GM12875 (cell line): ENCODE results near the gene NXPE4.
"Not testable (repeated sequence)": the region's sequence is repeated elsewhere in the genome, so short reads cannot be mapped to it uniquely, and the experiment has no call there.

Experiments
- H3K4me3 ChIP-seq: one replicate; pipeline ENCODE4 v1.5.1; 2011; ENCODE audit warnings: low read depth, low read length, control low read depth
- CTCF ChIP-seq: IDR thresholded peaks from 2 replicates; pipeline ENCODE4 v1.5.1; 2011; ENCODE audit warnings: low read depth, mild to moderate bottlenecking, control low read depth, inconsistent platforms, low read length, moderate library complexity, borderline replicate concordance; ENCODE audit not compliant: insufficient read depth

NXPE4 gene

DNA sequence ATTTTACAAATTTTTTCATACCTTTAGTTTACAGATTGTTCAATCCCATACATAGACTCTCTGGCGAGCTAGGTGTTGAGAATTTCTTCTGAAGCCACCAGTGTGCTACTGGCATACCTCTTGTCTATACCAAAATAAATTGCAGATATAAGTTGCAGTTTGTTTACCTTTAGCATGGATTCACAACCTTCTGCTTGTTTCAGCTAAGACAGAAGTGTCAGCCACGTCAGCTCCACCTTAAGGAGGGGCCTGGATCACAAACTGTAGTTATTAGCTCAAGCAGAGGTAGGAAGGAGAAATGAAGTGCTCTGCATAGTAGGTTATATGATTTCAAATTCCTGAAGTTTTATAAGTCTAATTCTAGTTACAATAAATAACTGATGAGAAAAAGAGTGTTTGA, at the start of gene NXPE4:
NXPE4 (minus strand) TSS at position 216 of the 400 bp plus-strand sequence. CDS start 1,027 bp downstream, outside the sequence.
- no peak for TF ChIP-seq CTCF
- no peak within 1 kb of the TSS for H3K4me3 ChIP-seq

DNA sequence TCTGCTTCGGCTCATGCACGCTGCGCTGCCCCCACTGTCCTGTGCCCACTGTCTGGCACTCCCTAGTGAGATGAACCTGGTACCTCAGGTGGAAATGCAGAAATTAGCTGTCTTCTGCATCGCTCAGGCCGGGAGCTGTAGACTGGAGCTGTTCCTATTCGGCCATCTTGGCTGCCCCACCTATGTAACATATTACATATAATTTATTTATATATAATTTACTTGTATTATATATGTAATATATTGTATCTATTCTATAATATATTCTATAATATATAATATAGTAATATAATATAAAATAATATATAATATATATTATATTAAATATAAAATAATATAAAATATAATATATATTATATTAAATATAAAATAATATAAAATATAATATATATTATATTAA, 43.9 kb upstream of the NXPE4 start:
- not testable (repeated sequence) for H3K4me3 ChIP-seq

GRCh38 chr11:114631445-114631965, 35.9 kb upstream of the NXPE4 start:
- not testable (repeated sequence) for H3K4me3 ChIP-seq

DNA sequence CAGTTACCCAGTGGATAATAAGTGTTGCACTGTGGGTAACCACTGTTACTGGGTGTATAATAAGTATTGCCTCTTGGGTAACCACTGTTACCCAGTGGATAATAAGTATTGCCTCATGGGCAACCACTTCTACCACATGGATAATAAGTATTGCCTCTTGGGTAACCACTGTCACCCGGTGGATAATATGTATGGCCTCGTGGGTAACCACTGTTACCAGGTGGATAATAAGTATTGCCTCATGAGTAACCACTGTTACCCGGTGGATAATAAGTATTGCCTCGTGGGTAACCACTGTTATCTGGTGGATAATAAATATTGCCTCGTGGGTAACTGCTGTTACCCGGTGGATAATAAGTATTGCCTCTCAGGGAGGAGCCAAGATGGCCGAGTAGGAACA, 29.7 kb upstream of the NXPE4 start:
- no peak overlapping the region for H3K4me3 ChIP-seq
- TF ChIP-seq CTCF = no peak

GRCh38 chr11:114624455-114625207, 29.0 kb upstream of the NXPE4 start:
- H3K4me3 ChIP-seq = no peak overlapping the region
- no peak for TF ChIP-seq CTCF

DNA sequence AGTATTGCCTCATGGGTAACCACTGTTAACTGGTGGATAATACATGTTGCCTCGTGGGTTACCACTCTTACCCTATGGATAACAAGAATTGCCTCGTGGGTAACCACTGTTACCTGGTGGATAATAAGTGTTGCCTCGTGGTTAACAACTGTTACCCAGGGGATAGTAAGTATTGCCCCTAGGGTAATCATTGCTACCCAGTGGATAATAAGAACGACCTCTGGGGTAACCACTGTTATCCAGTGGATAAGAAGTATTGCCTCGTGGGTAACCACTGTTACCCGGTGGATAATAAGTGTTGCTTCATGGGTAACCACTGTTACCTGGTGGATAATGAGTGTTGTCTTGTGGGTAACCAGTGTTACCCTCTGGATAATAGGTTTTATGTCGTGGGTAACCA, 28.1 kb upstream of the NXPE4 start:
- TF ChIP-seq CTCF = no peak
- H3K4me3 ChIP-seq = no peak overlapping the region

DNA sequence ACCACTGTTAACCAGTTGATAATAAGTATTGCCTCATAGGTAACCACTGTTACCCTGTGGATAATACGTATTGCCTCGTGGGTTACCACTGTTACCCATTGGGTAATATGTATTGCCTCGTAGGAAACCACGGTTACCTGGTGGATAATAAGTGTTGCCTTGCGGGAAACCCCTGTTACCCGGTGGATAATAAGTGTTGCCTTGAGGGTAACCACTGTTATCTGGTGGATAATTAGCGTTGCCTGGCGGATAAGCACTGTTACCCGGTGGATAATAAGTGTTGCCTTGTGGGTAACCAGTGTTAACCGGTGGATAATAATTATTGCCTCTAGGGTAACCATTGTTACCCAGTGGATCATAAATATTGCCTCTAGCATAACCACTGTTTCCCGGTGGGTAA, 27.3 kb upstream of the NXPE4 start:
- no peak overlapping the region for H3K4me3 ChIP-seq
- TF ChIP-seq CTCF = no peak

GRCh38 chr11:114621950-114622809, 26.6 kb upstream of the NXPE4 start:
- no peak for TF ChIP-seq CTCF
- H3K4me3 ChIP-seq = no peak overlapping the region
